Activated naive CD4-positive, alpha-beta T cell treated with anti-CD3 and anti-CD28 coated beads, Interleukin-2, amount 50 U/mL, for 24 hours (primary cell): ENCODE measurements around the gene TIAM2.
"Not testable (repeated sequence)": the region's sequence is repeated elsewhere in the genome, so short reads cannot be mapped to it uniquely, and the experiment has no call there.

Experiments
- H3K27ac Mint-ChIP-seq: one replicate; pipeline ENCODE4 v1.8.0; 2021; ENCODE audit warnings: mild to moderate bottlenecking, mixed read lengths
- H3K27me3 Mint-ChIP-seq: one replicate; pipeline ENCODE4 v1.8.0; 2021; ENCODE audit warnings: mixed read lengths
- H3K36me3 Mint-ChIP-seq: one replicate; pipeline ENCODE4 v1.8.0; 2021; ENCODE audit warnings: mixed read lengths
- H3K4me1 Mint-ChIP-seq: one replicate; pipeline ENCODE4 v1.8.0; 2021; ENCODE audit warnings: mixed read lengths
- H3K4me3 Mint-ChIP-seq: one replicate; pipeline ENCODE4 v1.8.0; 2021; ENCODE audit warnings: mild to moderate bottlenecking, mixed read lengths
- H3K9me3 Mint-ChIP-seq: one replicate; pipeline ENCODE4 v1.8.0; 2021; ENCODE audit warnings: mixed read lengths

TIAM2 gene

GRCh38 chr6:155256122-155256795 lies 261.1 kb downstream of the TIAM2 start:
- Mint-ChIP-seq H3K27me3 (no peaks in the 10 kb centered on the region), H3K4me1 (peaks cover 8% of the 10 kb centered on the region), H3K36me3 (peaks cover 19% of the 10 kb centered on the region), H3K9me3 (no peaks in the 10 kb centered on the region), H3K27ac (no peak overlapping the region), H3K4me3 (no peak overlapping the region)

- no peaks in the 10 kb centered on the region for H3K27me3 Mint-ChIP-seq
Observed at GRCh38 chr6:155257796-155258195, 262.7 kb downstream of the TIAM2 start.

GRCh38 chr6:155259204-155259603 lies 264.1 kb downstream of the TIAM2 start:
- Mint-ChIP-seq H3K36me3 (peaks cover 18% of the 10 kb centered on the region), H3K4me3 (no peak overlapping the region), H3K4me1 (peaks cover 15% of the 10 kb centered on the region), H3K27ac (no peak overlapping the region), H3K9me3 (no peaks in the 10 kb centered on the region), H3K27me3 (no peaks in the 10 kb centered on the region)

More at GRCh38 chr6:155257796-155258195, 262.7 kb downstream of the TIAM2 start:
- Mint-ChIP-seq H3K4me3 (no peak overlapping the region), H3K9me3 (no peaks in the 10 kb centered on the region), H3K27ac (no peak overlapping the region), H3K36me3 (peaks cover 19% of the 10 kb centered on the region), H3K4me1 (peaks cover 10% of the 10 kb centered on the region)

GRCh38 chr6:155259897-155260296 lies 264.8 kb downstream of the TIAM2 start:
- no peak overlapping the region for H3K27ac Mint-ChIP-seq
- no peak overlapping the region for H3K4me3 Mint-ChIP-seq
- H3K9me3 Mint-ChIP-seq, result no peaks in the 10 kb centered on the region
- H3K27me3 Mint-ChIP-seq, result no peaks in the 10 kb centered on the region
- peaks cover 20% of the 10 kb centered on the region for H3K4me1 Mint-ChIP-seq
- peaks cover 14% of the 10 kb centered on the region for H3K36me3 Mint-ChIP-seq

GRCh38 chr6:155260686-155261085 lies 265.6 kb downstream of the TIAM2 start:
- Mint-ChIP-seq H3K27ac (no peak overlapping the region), H3K36me3 (peaks cover 14% of the 10 kb centered on the region), H3K27me3 (no peaks in the 10 kb centered on the region), H3K4me3 (no peak overlapping the region), H3K9me3 (no peaks in the 10 kb centered on the region), H3K4me1 (peaks cover 20% of the 10 kb centered on the region)

GRCh38 chr6:155261111-155261900 lies 266.2 kb downstream of the TIAM2 start:
- Mint-ChIP-seq H3K4me3 (no peak overlapping the region), H3K27me3 (no peaks in the 10 kb centered on the region), H3K36me3 (peaks cover 14% of the 10 kb centered on the region), H3K27ac (peak overlapping the region; percentile 24), H3K9me3 (no peaks in the 10 kb centered on the region), H3K4me1 (peaks cover 20% of the 10 kb centered on the region)

GRCh38 chr6:155262655-155263054 lies 267.5 kb downstream of the TIAM2 start:
- Mint-ChIP-seq H3K27ac (peak overlapping the region; percentile 61), H3K27me3 (no peaks in the 10 kb centered on the region), H3K4me3 (no peak overlapping the region), H3K9me3 (no peaks in the 10 kb centered on the region), H3K36me3 (peaks cover 14% of the 10 kb centered on the region), H3K4me1 (peaks cover 20% of the 10 kb centered on the region)

GRCh38 chr6:155263373-155264063 lies 268.4 kb downstream of the TIAM2 start, which contains the start of gene CLDN20:
Gene CLDN20 (plus strand): TSS chr6:155264013. CDS start chr6:155275720, 11,707 bp downstream.
- no peak within 1 kb of the TSS for H3K27ac Mint-ChIP-seq
- H3K9me3 Mint-ChIP-seq, result no peaks in the 10 kb centered on the region
- peaks cover 26% of the 10 kb centered on the region for H3K4me1 Mint-ChIP-seq
- peaks cover 16% of the 10 kb centered on the region for H3K36me3 Mint-ChIP-seq
- no peaks in the 10 kb centered on the region for H3K27me3 Mint-ChIP-seq
- H3K4me3 Mint-ChIP-seq, result no peak within 1 kb of the TSS

- Mint-ChIP-seq H3K4me1 (peaks cover 27% of the 10 kb centered on the region), H3K27ac (no peak overlapping the region), H3K9me3 (no peaks in the 10 kb centered on the region), H3K27me3 (no peaks in the 10 kb centered on the region), H3K4me3 (no peak overlapping the region), H3K36me3 (peaks cover 14% of the 10 kb centered on the region)
Observed at GRCh38 chr6:155264693-155265320, 269.7 kb downstream of the TIAM2 start.

GRCh38 chr6:155265843-155266535 lies 270.9 kb downstream of the TIAM2 start:
- Mint-ChIP-seq H3K36me3 (peaks cover 10% of the 10 kb centered on the region), H3K4me3 (no peak overlapping the region), H3K9me3 (no peaks in the 10 kb centered on the region), H3K4me1 (peaks cover 26% of the 10 kb centered on the region), H3K27me3 (no peaks in the 10 kb centered on the region), H3K27ac (no peak overlapping the region)

GRCh38 chr6:155267411-155267810 lies 272.3 kb downstream of the TIAM2 start:
- no peaks in the 10 kb centered on the region for H3K27me3 Mint-ChIP-seq
- H3K4me3 Mint-ChIP-seq, result no peak overlapping the region
- H3K9me3 Mint-ChIP-seq, result no peaks in the 10 kb centered on the region
- H3K27ac Mint-ChIP-seq, result no peak overlapping the region
- H3K36me3 Mint-ChIP-seq, result peaks cover 10% of the 10 kb centered on the region
- H3K4me1 Mint-ChIP-seq, result peaks cover 21% of the 10 kb centered on the region

- H3K4me1 Mint-ChIP-seq, result peaks cover 25% of the 10 kb centered on the region
- peaks cover 12% of the 10 kb centered on the region for H3K36me3 Mint-ChIP-seq
- H3K9me3 Mint-ChIP-seq, H3K27me3 Mint-ChIP-seq, H3K4me3 Mint-ChIP-seq: not testable (repeated sequence)
- H3K27ac Mint-ChIP-seq, result peak overlapping the region; percentile 2
Observed at GRCh38 chr6:155268088-155268867, 273.2 kb downstream of the TIAM2 start.

- peaks cover 14% of the 10 kb centered on the region for H3K36me3 Mint-ChIP-seq
- H3K4me1 Mint-ChIP-seq, result peaks cover 19% of the 10 kb centered on the region
- no peak overlapping the region for H3K4me3 Mint-ChIP-seq
- H3K27me3 Mint-ChIP-seq, result no peaks in the 10 kb centered on the region
- no peaks in the 10 kb centered on the region for H3K9me3 Mint-ChIP-seq
- no peak overlapping the region for H3K27ac Mint-ChIP-seq
Observed at GRCh38 chr6:155269765-155270164, 274.6 kb downstream of the TIAM2 start.

- Mint-ChIP-seq H3K4me1 (peaks cover 23% of the 10 kb centered on the region), H3K27ac (no peak overlapping the region)
Observed at GRCh38 chr6:155270561-155271091, 275.5 kb downstream of the TIAM2 start.

More at GRCh38 chr6:155270561-155271091, 275.5 kb downstream of the TIAM2 start:
- Mint-ChIP-seq H3K4me3 (no peak overlapping the region), H3K36me3 (peaks cover 15% of the 10 kb centered on the region), H3K27me3 (no peaks in the 10 kb centered on the region), H3K9me3 (no peaks in the 10 kb centered on the region)
